ENCODE data around the gene ELMOD1. TPM values are rescaled to one million over a fixed set of nuclear protein-coding genes. Genes with fewer than 3 reads are reported as not detected.
"Not testable (repeated sequence)": the region's sequence is repeated elsewhere in the genome, so short reads cannot be mapped to it uniquely, and the experiment has no call there.

ELMOD1 gene
- total and polyA plus RNA-seq, 2 donors (not counting 1 experiment from before 2014, with no cell fraction given), result not detected

DNA sequence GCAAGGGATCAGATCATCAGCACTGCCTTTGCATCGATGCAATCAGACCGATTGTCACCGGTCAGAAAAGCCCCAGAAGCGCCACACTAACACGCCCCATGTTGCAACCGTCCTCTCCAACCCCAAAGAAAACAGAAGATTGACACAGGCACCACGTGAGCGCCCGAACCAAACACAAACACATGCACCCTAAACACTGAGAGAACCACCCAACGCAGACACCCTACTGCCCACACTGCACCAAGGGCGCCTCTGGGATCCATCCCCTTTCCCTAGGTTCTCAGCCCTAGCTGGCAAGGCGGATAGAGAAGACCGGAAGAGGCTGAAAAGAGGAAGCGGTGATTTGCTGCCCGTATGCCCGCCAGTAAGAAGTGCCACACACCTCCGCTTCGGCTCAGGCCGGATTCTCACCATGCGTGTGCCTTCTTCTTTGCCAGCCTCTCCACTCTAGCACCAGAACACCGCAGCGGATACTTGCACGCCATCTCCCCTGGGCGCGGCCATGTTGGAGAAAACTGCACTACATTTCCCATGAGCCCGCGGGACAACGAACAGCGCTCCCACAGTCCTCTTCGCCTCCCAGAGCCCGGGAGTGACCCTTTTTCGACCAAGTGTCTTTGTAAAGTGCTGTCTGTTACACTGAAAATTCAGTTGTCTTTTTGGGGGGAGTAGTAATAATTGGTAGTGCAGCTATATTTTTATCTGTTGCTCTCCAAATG, 25.6 kb upstream of the ELMOD1 start, which contains the start of gene ALKBH8:
Gene ALKBH8, minus strand, starts transcription at position 517 of the 719 bp plus-strand sequence. CDS start 4,842 bp downstream, outside the sequence.
- DNase-seq (peak; percentile 84), ATAC-seq (ENCODE audit: low read depth) (peak; percentile 90)
- H2AFZ ChIP-seq (ENCODE audit: insufficient read depth, low read depth, low read length, poor library complexity, severe bottlenecking), result peak within 1 kb of the TSS; percentile 93
- peak within 1 kb of the TSS; percentile 57 to 94 (median 80) for H3K4me3 ChIP-seq (ENCODE audit: control extremely low read depth in 1 of 5, extremely low read depth in 1 of 5, insufficient read depth in 1 of 5, low read depth in 2 of 5, low read length in 4 of 5)
- H3K9me3 ChIP-seq (ENCODE audit: control extremely low read depth in 1 of 3, control insufficient read depth in 2 of 3, insufficient read depth in 1 of 3, low read length in 2 of 3), result no peaks in the 10 kb centered on the region
- no peaks in the 10 kb centered on the region for H3K27me3 Mint-ChIP-seq
- WGBS (ENCODE audit: insufficient coverage), result 0% methylated on average over 25 of the region's 32 CpGs
- H4K20me1 ChIP-seq (ENCODE audit: control insufficient read depth, insufficient read depth, low read length, poor library complexity, severe bottlenecking), result no peaks in the 10 kb centered on the region
- CTCF ChIA-PET, result interaction anchor here (3.1 to 10.4 kb wide), 5 partner anchors 10 to 206 kb away, joined by 21 to 106 read pairs (median 35); no protein-coding TSS in a partner anchor
- H3K4me1 ChIP-seq (ENCODE audit: control insufficient read depth in 2 of 2, insufficient read depth in 2 of 2, low read length in 2 of 2), result peaks cover 37% of the 10 kb centered on the region in 2 donors
- peaks cover 46% of the 10 kb centered on the region for H3K4me1 Mint-ChIP-seq
- peak within 1 kb of the TSS; percentile 71 to 81 for H3K27ac ChIP-seq (ENCODE audit: low read length in 2 of 2)
- no peaks in the 10 kb centered on the region for H3K27me3 ChIP-seq (replicated peaks in 1 of 4; ENCODE audit: control extremely low read depth in 1 of 4, control insufficient read depth in 3 of 4, insufficient read depth in 4 of 4, low read length in 3 of 4)
- H3K4me3 Mint-ChIP-seq, result peak within 1 kb of the TSS; percentile 97
- H3K36me3 ChIP-seq (replicated peaks in 1 of 2; ENCODE audit: control extremely low read depth in 1 of 2, control insufficient read depth in 1 of 2, extremely low read depth in 1 of 2, insufficient read depth in 2 of 2, low read length in 1 of 2), result peaks cover 0 to 3% of the 10 kb centered on the region in 2 experiments
- H3K9me3 Mint-ChIP-seq (ENCODE audit: insufficient read depth), result no peaks in the 10 kb centered on the region
- H3K4me2 ChIP-seq (replicated peaks; ENCODE audit: low read depth, low read length, poor library complexity, severe bottlenecking), result peak within 1 kb of the TSS; percentile 83
- intact Hi-C loops (cut with micrococcal nuclease), result loop anchor here (1.0 to 10.0 kb wide), 7 partner anchors 16 to 1543 kb away; partner anchors contain the start of genes CUL5, CWF19L2, DDX10 and MSANTD4
- H3K79me2 ChIP-seq (ENCODE audit: control insufficient read depth, insufficient read depth, low read length), result peaks cover 7% of the 10 kb centered on the region
- peak within 1 kb of the TSS; percentile 96 for H3K27ac Mint-ChIP-seq
- H3K9ac ChIP-seq (ENCODE audit: low read length), result peak within 1 kb of the TSS; percentile 84
- TF ChIP-seq, protein P1, sequence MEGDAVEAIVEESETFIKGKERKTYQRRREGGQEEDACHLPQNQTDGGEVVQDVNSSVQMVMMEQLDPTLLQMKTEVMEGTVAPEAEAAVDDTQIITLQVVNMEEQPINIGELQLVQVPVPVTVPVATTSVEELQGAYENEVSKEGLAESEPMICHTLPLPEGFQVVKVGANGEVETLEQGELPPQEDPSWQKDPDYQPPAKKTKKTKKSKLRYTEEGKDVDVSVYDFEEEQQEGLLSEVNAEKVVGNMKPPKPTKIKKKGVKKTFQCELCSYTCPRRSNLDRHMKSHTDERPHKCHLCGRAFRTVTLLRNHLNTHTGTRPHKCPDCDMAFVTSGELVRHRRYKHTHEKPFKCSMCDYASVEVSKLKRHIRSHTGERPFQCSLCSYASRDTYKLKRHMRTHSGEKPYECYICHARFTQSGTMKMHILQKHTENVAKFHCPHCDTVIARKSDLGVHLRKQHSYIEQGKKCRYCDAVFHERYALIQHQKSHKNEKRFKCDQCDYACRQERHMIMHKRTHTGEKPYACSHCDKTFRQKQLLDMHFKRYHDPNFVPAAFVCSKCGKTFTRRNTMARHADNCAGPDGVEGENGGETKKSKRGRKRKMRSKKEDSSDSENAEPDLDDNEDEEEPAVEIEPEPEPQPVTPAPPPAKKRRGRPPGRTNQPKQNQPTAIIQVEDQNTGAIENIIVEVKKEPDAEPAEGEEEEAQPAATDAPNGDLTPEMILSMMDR (IDR thresholded peaks at IDR 0.05), result no peak
- no peak for TF ChIP-seq EZH2 (IDR thresholded peaks at IDR 0.05; ENCODE audit: borderline replicate concordance, insufficient read depth, low read depth, low read length, poor library complexity, severe bottlenecking)
- POLR2A ChIA-PET, result interaction anchor here (1.6 kb wide), 1 partner anchor 108 kb away, joined by 5 read pairs; the partner anchor contains the start of gene CWF19L2

DNA sequence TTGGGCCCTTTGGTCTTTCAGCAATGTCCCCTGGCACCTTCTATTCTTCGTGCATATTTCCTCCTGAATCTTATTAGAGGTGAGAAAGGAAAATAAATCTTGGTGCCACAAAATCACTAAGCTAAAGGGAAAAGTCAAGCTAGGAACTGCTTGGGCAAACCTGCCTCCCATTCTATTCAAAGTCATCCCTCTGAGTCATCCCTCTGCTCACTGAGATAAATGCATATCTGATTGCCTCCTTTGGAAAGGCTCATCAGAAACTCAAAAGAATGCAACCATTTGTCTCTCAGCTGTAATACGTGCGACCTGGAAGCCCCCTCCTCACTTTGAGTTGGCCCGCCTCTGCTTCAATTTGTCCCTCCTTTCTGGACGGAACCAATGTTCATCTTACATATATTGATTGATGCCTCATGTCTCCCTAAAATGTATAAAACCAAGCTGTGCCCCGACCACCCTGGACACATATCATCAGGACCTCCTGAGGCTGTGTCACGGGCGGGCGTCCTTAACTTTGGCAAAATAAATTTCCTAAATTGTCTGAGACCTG, 24.9 kb upstream of the ELMOD1 start:
- H3K4me1 Mint-ChIP-seq, result peaks cover 46% of the 10 kb centered on the region

More for the DNA sequence above, 24.9 kb upstream of the ELMOD1 start:
- H3K79me2 ChIP-seq (ENCODE audit: control insufficient read depth, insufficient read depth, low read length); H4K20me1 ChIP-seq (ENCODE audit: control insufficient read depth, insufficient read depth, low read length, poor library complexity, severe bottlenecking); H3K36me3 ChIP-seq (replicated peaks in 1 of 2; ENCODE audit: control extremely low read depth in 1 of 2, control insufficient read depth in 1 of 2, extremely low read depth in 1 of 2, insufficient read depth in 2 of 2, low read length in 1 of 2); DNase-seq; H3K9me3 Mint-ChIP-seq (ENCODE audit: insufficient read depth); ATAC-seq (ENCODE audit: low read depth); H3K27me3 ChIP-seq (replicated peaks in 1 of 4; ENCODE audit: control extremely low read depth in 1 of 4, control insufficient read depth in 3 of 4, insufficient read depth in 4 of 4, low read length in 3 of 4); H3K9me3 ChIP-seq (ENCODE audit: control extremely low read depth in 1 of 3, control insufficient read depth in 2 of 3, insufficient read depth in 1 of 3, low read length in 2 of 3); H3K27me3 Mint-ChIP-seq: not testable (repeated sequence)
- Histone ChIP-seq H3K4me3 (ENCODE audit: control extremely low read depth in 1 of 5, extremely low read depth in 1 of 5, insufficient read depth in 1 of 5, low read depth in 2 of 5, low read length in 4 of 5) (peak overlapping the region; percentile 57 to 94 (median 80)), H3K27ac (ENCODE audit: low read length in 2 of 2) (peak overlapping the region; percentile 71 to 81), H3K4me2 (replicated peaks; ENCODE audit: low read depth, low read length, poor library complexity, severe bottlenecking) (peak overlapping the region; percentile 83), H2AFZ (ENCODE audit: insufficient read depth, low read depth, low read length, poor library complexity, severe bottlenecking) (peak overlapping the region; percentile 93), H3K9ac (ENCODE audit: low read length) (peak overlapping the region; percentile 84), H3K4me1 (ENCODE audit: control insufficient read depth in 2 of 2, insufficient read depth in 2 of 2, low read length in 2 of 2) (peaks cover 37% of the 10 kb centered on the region in 2 donors)
- Mint-ChIP-seq H3K27ac (peak overlapping the region; percentile 96), H3K4me3 (peak overlapping the region; percentile 97)
- POLR2A ChIA-PET, result interaction anchor here (1.6 kb wide), 1 partner anchor 108 kb away, joined by 5 read pairs; the partner anchor contains the start of gene CWF19L2
- intact Hi-C loops (cut with micrococcal nuclease), result loop anchor here (1.0 to 10.0 kb wide), 7 partner anchors 17 to 1544 kb away; partner anchors contain the start of genes CUL5, CWF19L2, DDX10 and MSANTD4
- WGBS (ENCODE audit: insufficient coverage), result 33% methylated on average over 3 of the region's 9 CpGs
- CTCF ChIA-PET, result interaction anchor here (0.8 to 10.4 kb wide), 7 partner anchors 9 to 332 kb away, joined by 3 to 106 read pairs (median 21); no protein-coding TSS in a partner anchor
